H7 (cell line): Measurements from ENCODE around the gene MGLL. TPM values are rescaled to one million over a fixed set of nuclear protein-coding genes. Genes with fewer than 3 reads are reported as not detected.
A peak's percentile ranks its signal among the peaks of the same experiment; 100 is the strongest.

ENCODE experiments used
- DNase-seq: peaks from one replicate; pipeline ENCODE4 v3.0.0; 2012
- H3K27me3 ChIP-seq: 2 replicates; pipeline ENCODE4 v1.6.0; 2011; ENCODE audit warnings: mild to moderate bottlenecking, low read length; ENCODE audit not compliant: control insufficient read depth, insufficient read depth
- H3K36me3 ChIP-seq: replicated peaks from 2 replicates; pipeline ENCODE4 v1.5.1; 2011; ENCODE audit warnings: low read length; ENCODE audit not compliant: control insufficient read depth, insufficient read depth
- H3K4me3 ChIP-seq: 2 replicates; pipeline ENCODE4 v1.5.1; 2011; ENCODE audit warnings: low read depth, mild to moderate bottlenecking, control low read depth, low read length, moderate library complexity; ENCODE audit not compliant: insufficient read depth
- total RNA-seq: library from RNA; depleted of rRNA; stranded (reverse); fragments of >200 nt; shearing (Covaris generic); gene quantifications from 2 replicates; pipeline ENCODE4 v1.2.3, GENCODE V29; 2014; rRNA removed

The MGLL gene
- 0.07 and 0.31 TPM in 2 replicates for total RNA-seq

GRCh38 chr3:127822041-127822681, at the start of gene MGLL:
TSS of gene MGLL (minus strand) at chr3:127822515. CDS start at chr3:127822318, 197 bp downstream.
- H3K4me3 ChIP-seq, result peak within 1 kb of the TSS; percentile 71
- peaks cover 28% of the 10 kb centered on the region for H3K27me3 ChIP-seq
- DNase-seq, result peak; percentile 72
- no peaks in the 10 kb centered on the region for H3K36me3 ChIP-seq

- Histone ChIP-seq H3K27me3 (no peaks in the 10 kb centered on the region), H3K4me3 (no peak overlapping the region), H3K36me3 (no peaks in the 10 kb centered on the region)
- no peak for DNase-seq
Measured at GRCh38 chr3:127870156-127870555, 47.8 kb upstream of the MGLL start.

GRCh38 chr3:127867986-127868385, 45.7 kb upstream of the MGLL start:
- H3K36me3 ChIP-seq, result no peaks in the 10 kb centered on the region
- no peaks in the 10 kb centered on the region for H3K27me3 ChIP-seq
- DNase-seq, result no peak
- H3K4me3 ChIP-seq, result no peak overlapping the region

DNA sequence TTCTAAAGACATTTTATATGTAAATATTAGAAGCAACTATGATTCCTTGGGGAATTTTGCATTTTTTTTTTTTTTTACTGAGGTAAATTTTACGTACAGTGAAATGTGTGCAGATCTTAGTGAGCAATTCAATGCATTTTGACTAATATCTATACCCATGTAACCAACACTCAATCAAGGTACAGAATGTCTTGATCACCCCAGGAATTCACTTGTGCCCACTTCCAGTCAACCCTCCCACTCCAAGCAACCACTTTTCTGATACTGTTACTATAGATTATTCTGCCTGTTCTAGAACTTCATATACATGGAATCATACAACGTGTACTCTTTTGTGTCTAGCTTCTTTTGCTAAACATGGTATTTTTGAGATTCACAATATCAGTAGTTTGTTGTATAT, 45.1 kb upstream of the MGLL start:
- no peaks in the 10 kb centered on the region for H3K36me3 ChIP-seq
- no peaks in the 10 kb centered on the region for H3K27me3 ChIP-seq
- DNase-seq, result no peak
- no peak overlapping the region for H3K4me3 ChIP-seq

DNA sequence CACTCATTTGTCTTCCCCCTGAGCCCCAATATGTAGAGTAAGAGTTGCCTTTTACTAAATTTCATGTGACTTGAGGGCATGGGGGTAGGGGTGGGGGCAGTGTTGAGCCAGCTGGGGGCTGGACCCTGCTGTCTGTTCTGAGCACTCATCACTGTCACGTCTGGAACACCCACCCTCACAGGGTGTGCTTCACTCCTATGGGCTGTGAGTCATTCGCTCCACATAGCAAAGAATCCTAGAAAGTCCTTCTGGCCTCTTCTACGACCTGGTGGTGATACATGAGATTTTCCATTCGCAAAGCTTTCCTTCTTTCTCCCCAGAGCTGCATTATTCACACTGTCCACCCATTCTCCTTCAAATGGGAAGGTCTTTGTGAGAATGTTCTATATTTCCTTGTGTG, 43.6 kb upstream of the MGLL start:
- Histone ChIP-seq H3K36me3 (no peaks in the 10 kb centered on the region), H3K27me3 (no peaks in the 10 kb centered on the region), H3K4me3 (no peak overlapping the region)
- no peak for DNase-seq

DNA sequence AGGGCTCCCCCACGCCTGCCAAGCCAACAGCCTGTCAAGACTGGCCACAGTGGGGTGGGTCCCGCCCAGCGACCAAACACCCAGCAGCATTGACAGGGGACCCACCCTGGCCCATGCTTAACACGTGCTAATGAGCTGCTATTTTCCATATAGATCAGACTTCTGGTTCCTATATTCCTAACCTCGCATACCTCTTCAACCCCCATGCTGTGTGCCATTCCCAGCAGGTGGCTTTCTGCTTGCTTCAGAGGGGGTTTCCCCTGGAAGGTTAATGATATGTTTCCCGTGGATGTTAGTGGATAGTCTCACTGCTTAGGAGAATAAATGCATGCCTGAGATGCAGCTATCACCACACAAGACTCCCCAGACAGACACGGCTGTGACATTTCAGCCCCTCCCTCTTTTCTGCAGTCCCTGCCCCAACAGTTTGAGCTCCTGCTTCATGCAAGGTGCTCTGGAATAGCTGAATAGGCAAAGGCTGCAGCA, 37.9 kb upstream of the MGLL start:
- Histone ChIP-seq H3K27me3 (no peaks in the 10 kb centered on the region), H3K36me3 (no peaks in the 10 kb centered on the region), H3K4me3 (no peak overlapping the region)
- DNase-seq, result peak; percentile 22

- Histone ChIP-seq H3K4me3 (no peak overlapping the region), H3K27me3 (no peaks in the 10 kb centered on the region), H3K36me3 (no peaks in the 10 kb centered on the region)
- DNase-seq, result no peak
Measured at GRCh38 chr3:127859730-127860129, 37.4 kb upstream of the MGLL start.

DNA sequence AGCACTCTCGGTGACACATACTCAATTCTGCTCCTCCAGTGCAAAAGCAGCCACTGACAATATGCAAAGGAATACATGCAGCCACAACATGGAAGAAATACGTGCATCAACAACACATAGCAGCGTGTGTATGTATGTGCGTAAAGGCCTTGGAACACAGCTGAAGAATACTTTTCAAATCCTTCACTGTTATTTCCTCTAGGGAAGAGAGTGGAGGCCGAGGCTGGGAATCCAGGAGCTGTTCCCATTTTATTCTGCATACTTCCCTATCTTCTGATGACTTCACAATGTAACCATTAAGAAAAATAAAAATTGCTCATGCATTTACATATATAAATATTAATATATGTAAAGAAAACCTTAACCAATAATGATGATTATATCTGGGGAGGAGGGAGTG, 36.6 kb upstream of the MGLL start:
- DNase-seq, result no peak
- Histone ChIP-seq H3K27me3 (no peaks in the 10 kb centered on the region), H3K4me3 (no peak overlapping the region), H3K36me3 (no peaks in the 10 kb centered on the region)

DNA sequence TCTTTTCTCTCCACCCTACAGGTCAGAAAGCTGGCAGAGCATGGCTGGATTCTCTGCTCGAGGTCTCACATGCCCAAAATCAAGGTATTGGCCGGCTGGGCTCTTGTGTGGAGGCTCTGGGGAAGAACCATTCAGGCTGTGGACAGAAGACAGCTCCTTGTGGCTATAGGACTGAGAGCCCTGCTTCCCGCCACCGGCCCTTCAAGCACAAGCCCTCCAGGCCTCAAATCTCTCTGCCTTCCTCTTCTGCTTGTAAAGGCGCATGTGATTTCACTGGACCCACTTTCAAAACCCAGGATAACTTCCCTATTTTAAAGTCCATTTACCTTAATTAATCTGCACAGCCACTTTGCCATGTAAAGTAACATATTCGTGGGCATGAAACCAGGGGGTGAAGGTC, 36.2 kb upstream of the MGLL start:
- H3K27me3 ChIP-seq, result no peaks in the 10 kb centered on the region
- no peak for DNase-seq
- H3K36me3 ChIP-seq, result no peaks in the 10 kb centered on the region
- no peak overlapping the region for H3K4me3 ChIP-seq

- no peak overlapping the region for H3K4me3 ChIP-seq
- no peaks in the 10 kb centered on the region for H3K36me3 ChIP-seq
- no peaks in the 10 kb centered on the region for H3K27me3 ChIP-seq
- no peak for DNase-seq
Measured at GRCh38 chr3:127857333-127857732, 35.0 kb upstream of the MGLL start.

- no peaks in the 10 kb centered on the region for H3K36me3 ChIP-seq
- H3K27me3 ChIP-seq, result no peaks in the 10 kb centered on the region
- H3K4me3 ChIP-seq, result no peak overlapping the region
- DNase-seq, result no peak
Measured at GRCh38 chr3:127856801-127857200, 34.5 kb upstream of the MGLL start.

DNA sequence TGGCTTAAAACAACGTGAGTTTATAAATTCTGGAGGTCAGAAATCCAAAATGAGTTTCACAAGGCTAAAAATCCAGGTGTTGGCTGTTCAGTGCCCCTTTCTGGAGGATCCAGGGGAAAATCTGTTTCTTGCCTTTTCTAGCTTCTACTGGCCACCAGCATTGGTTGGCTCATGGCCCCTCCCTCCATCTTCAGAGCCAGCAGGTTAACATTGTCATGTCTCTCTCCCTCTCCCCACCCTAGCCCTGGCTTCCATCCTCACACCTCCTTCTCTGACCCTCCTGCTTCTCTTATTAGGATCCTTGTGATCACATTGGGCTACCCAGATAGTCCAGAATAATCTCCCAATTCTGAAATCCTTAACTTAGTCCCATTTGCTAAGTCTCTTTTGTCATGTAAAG, 32.9 kb upstream of the MGLL start:
- Histone ChIP-seq H3K4me3 (no peak overlapping the region), H3K36me3 (no peaks in the 10 kb centered on the region), H3K27me3 (no peaks in the 10 kb centered on the region)
- no peak for DNase-seq

- DNase-seq, result peak; percentile 41
Measured at GRCh38 chr3:127853681-127854080, 31.4 kb upstream of the MGLL start.

GRCh38 chr3:127851899-127852298, 29.6 kb upstream of the MGLL start:
- H3K36me3 ChIP-seq, result no peaks in the 10 kb centered on the region
- peak; percentile 65 for DNase-seq
- no peak overlapping the region for H3K4me3 ChIP-seq
- H3K27me3 ChIP-seq, result no peaks in the 10 kb centered on the region

More at GRCh38 chr3:127853681-127854080, 31.4 kb upstream of the MGLL start:
- Histone ChIP-seq H3K27me3 (no peaks in the 10 kb centered on the region), H3K4me3 (no peak overlapping the region), H3K36me3 (no peaks in the 10 kb centered on the region)

DNA sequence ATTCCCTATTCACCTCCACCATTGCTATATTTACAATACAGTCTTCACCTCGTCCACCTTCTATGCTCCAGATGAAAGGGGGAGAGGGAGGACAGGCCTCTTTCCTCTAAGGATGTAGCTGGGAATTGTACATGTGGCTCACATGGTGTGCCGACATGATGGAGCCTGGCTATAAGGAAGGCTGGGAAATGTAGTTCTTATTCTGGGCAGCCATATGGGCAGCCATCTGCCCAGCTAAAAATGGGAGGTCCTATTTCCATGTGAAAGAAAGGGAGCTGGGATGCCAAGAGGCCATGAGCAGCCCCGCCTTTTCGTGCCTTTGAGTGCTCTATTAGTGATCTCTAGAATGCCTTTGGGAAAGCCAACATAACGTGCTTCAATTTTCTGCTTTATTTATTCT, 27.1 kb upstream of the MGLL start:
- no peak for DNase-seq

More for the DNA sequence above, 27.1 kb upstream of the MGLL start:
- Histone ChIP-seq H3K36me3 (no peaks in the 10 kb centered on the region), H3K27me3 (no peaks in the 10 kb centered on the region), H3K4me3 (no peak overlapping the region)
